GM10266 (cell line): ENCODE results near the gene GLIS1.

ENCODE experiments used
- DNase-seq: peaks from one replicate; pipeline ENCODE4 v3.0.0; 2012; ENCODE audit errors: extremely low spot score
- CTCF ChIP-seq: IDR thresholded peaks from 2 replicates; pipeline ENCODE4 v1.5.1; 2012; ENCODE audit warnings: mild to moderate bottlenecking, low read depth; ENCODE audit not compliant: control insufficient read depth, insufficient read depth; ENCODE audit errors: missing control alignments

GLIS1 gene

GRCh38 chr1:53551428-53551995 lies 187.5 kb downstream of the GLIS1 start:
- TF ChIP-seq CTCF = no peak
- DNase-seq = no peak

- no peak for TF ChIP-seq CTCF
- no peak for DNase-seq
Observed at GRCh38 chr1:53550201-53550741, 188.7 kb downstream of the GLIS1 start.

GRCh38 chr1:53549781-53550180 lies 189.2 kb downstream of the GLIS1 start:
- no peak for DNase-seq
- no peak for TF ChIP-seq CTCF

- no peak for TF ChIP-seq CTCF
- DNase-seq = no peak
Observed at GRCh38 chr1:53549287-53549686, 189.7 kb downstream of the GLIS1 start.

GRCh38 chr1:53548031-53548491 lies 190.9 kb downstream of the GLIS1 start:
- no peak for TF ChIP-seq CTCF
- DNase-seq = no peak

GRCh38 chr1:53547231-53547790 lies 191.7 kb downstream of the GLIS1 start:
- no peak for DNase-seq
- no peak for TF ChIP-seq CTCF

- TF ChIP-seq CTCF = no peak
- DNase-seq = no peak
Observed at GRCh38 chr1:53546409-53547155, 192.4 kb downstream of the GLIS1 start.
